OCI-LY1 (cell line): ENCODE results near the gene MAGI1.

Experiments used
- H2AFZ ChIP-seq: fragments of 200-600 bp; sonication (generic), shearing (Covaris generic); 2 replicates; pipeline ENCODE4 v1.6.0; 2014; ENCODE audit warnings: antibody characterized with exemption, mild to moderate bottlenecking, low read length
- H3F3A ChIP-seq: fragments of 200-600 bp; sonication (generic), shearing (Covaris generic); 2 replicates; pipeline ENCODE4 v1.6.0; 2014; ENCODE audit warnings: mild to moderate bottlenecking, antibody characterized with exemption, low read length, moderate library complexity; ENCODE audit not compliant: insufficient read depth
- H3K27ac ChIP-seq: fragments of 200-600 bp; sonication (generic); 2 replicates; pipeline ENCODE4 v1.5.1; 2014; ENCODE audit warnings: low read length, mixed run types, mild to moderate bottlenecking, low read depth; ENCODE audit not compliant: poor library complexity, severe bottlenecking
- H3K27me3 ChIP-seq: fragments of 200-600 bp; sonication (generic); 2 replicates; pipeline ENCODE4 v1.6.0; 2014; ENCODE audit warnings: antibody characterized with exemption, mild to moderate bottlenecking, low read length, moderate library complexity; ENCODE audit not compliant: insufficient read depth
- H3K36me3 ChIP-seq: fragments of 200-600 bp; sonication (generic); 2 replicates; pipeline ENCODE4 v1.6.1; 2014; ENCODE audit warnings: mild to moderate bottlenecking, antibody characterized with exemption, low read length, moderate library complexity, mixed read lengths; ENCODE audit not compliant: insufficient read depth
- H3K4me1 ChIP-seq: fragments of 200-600 bp; sonication (generic); 2 replicates; pipeline ENCODE4 v1.5.1; 2014; ENCODE audit warnings: mild to moderate bottlenecking, low read length, moderate library complexity; ENCODE audit not compliant: insufficient read depth, severe bottlenecking
- H3K4me2 ChIP-seq: fragments of 200-600 bp; sonication (generic), shearing (Covaris generic); 2 replicates; pipeline ENCODE4 v1.6.1; 2014; ENCODE audit warnings: low read length
- H3K4me3 ChIP-seq: fragments of 200-600 bp; sonication (generic); 2 replicates; pipeline ENCODE4 v1.5.1; 2014; ENCODE audit warnings: low read length, low read depth, mild to moderate bottlenecking, mixed read lengths; ENCODE audit not compliant: poor library complexity, severe bottlenecking
- H3K79me2 ChIP-seq: fragments of 200-600 bp; shearing (Covaris generic); 2 replicates; pipeline ENCODE4 v1.6.1; 2016; ENCODE audit warnings: mixed run types, low read length, mixed read lengths; ENCODE audit not compliant: insufficient read depth
- H3K9ac ChIP-seq: fragments of 200-600 bp; sonication (generic), shearing (Covaris generic); 2 replicates; pipeline ENCODE4 v1.6.1; 2014; ENCODE audit warnings: mild to moderate bottlenecking, low read length, mixed read lengths
- H3K9me2 ChIP-seq: fragments of 200-600 bp; sonication (generic), shearing (Covaris generic); 2 replicates; pipeline ENCODE4 v1.6.1; 2014; ENCODE audit warnings: low read depth, mild to moderate bottlenecking, low read length, mixed read lengths
- H3K9me3 ChIP-seq: fragments of 200-600 bp; shearing (Covaris generic); 2 replicates; pipeline ENCODE4 v1.6.1; 2014; ENCODE audit warnings: low read length, mixed read lengths
- H4K20me1 ChIP-seq: fragments of 200-600 bp; sonication (generic), shearing (Covaris generic); 2 replicates; pipeline ENCODE4 v1.6.0; 2016; ENCODE audit warnings: mild to moderate bottlenecking, low read length; ENCODE audit not compliant: insufficient read depth
- EZH2 ChIP-seq: fragments of 200-600 bp; sonication (generic), shearing (Covaris generic); IDR thresholded peaks from 2 replicates; pipeline ENCODE4 v1.8.0; 2017; ENCODE audit warnings: borderline replicate concordance, mixed run types, mild to moderate bottlenecking, antibody characterized with exemption, low read length, moderate library complexity, mixed read lengths
- TF ChIP-seq, protein P1 (sequence below): fragments of 200-600 bp; sonication (generic), shearing (Covaris generic); IDR thresholded peaks from 2 replicates; pipeline ENCODE4 v1.5.1; 2017; ENCODE audit warnings: mild to moderate bottlenecking, antibody characterized with exemption, low read length, moderate library complexity, mixed read lengths

The MAGI1 gene

GRCh38 chr3:65935724-65936123 is 103.0 kb downstream of the MAGI1 start:
- H3K9me3 ChIP-seq: no peaks in the 10 kb centered on the region
- no peaks in the 10 kb centered on the region for H4K20me1 ChIP-seq
- no peaks in the 10 kb centered on the region for H3K4me1 ChIP-seq
- no peaks in the 10 kb centered on the region for H3K36me3 ChIP-seq
- no peaks in the 10 kb centered on the region for H3K9me2 ChIP-seq
- H3K4me3 ChIP-seq: no peak overlapping the region
- H3K79me2 ChIP-seq: no peaks in the 10 kb centered on the region
- no peak overlapping the region for H3K4me2 ChIP-seq
- H3F3A ChIP-seq: no peaks in the 10 kb centered on the region
- no peaks in the 10 kb centered on the region for H3K27me3 ChIP-seq
- no peak overlapping the region for H3K27ac ChIP-seq
- no peak overlapping the region for H3K9ac ChIP-seq
- TF ChIP-seq, protein P1, sequence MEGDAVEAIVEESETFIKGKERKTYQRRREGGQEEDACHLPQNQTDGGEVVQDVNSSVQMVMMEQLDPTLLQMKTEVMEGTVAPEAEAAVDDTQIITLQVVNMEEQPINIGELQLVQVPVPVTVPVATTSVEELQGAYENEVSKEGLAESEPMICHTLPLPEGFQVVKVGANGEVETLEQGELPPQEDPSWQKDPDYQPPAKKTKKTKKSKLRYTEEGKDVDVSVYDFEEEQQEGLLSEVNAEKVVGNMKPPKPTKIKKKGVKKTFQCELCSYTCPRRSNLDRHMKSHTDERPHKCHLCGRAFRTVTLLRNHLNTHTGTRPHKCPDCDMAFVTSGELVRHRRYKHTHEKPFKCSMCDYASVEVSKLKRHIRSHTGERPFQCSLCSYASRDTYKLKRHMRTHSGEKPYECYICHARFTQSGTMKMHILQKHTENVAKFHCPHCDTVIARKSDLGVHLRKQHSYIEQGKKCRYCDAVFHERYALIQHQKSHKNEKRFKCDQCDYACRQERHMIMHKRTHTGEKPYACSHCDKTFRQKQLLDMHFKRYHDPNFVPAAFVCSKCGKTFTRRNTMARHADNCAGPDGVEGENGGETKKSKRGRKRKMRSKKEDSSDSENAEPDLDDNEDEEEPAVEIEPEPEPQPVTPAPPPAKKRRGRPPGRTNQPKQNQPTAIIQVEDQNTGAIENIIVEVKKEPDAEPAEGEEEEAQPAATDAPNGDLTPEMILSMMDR: no peak
- no peak for TF ChIP-seq EZH2
- no peak overlapping the region for H2AFZ ChIP-seq

DNA sequence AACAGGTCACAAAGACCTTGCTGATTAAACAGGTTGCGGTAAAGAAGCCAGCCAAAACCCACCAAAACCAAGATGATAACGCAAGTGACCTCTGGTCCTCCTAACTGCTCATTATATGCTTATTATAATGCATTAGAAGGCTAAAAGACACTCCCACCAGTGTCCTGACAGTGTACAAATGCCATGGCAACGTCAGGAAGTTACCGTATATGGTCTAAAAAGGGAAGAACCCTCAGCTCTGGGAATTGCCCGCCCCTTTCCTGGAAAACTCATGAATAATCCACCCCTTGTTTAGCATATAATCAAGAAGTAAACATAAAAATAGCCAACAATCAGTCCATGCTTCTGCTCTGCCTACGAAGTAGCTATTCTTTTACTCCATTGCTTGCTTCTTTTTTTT is 108.1 kb downstream of the MAGI1 start:
- H3F3A ChIP-seq: no peaks in the 10 kb centered on the region
- H3K79me2 ChIP-seq: no peaks in the 10 kb centered on the region
- no peaks in the 10 kb centered on the region for H3K36me3 ChIP-seq
- no peak overlapping the region for H3K9ac ChIP-seq
- H3K4me2 ChIP-seq: no peak overlapping the region
- H3K27ac ChIP-seq: no peak overlapping the region
- no peaks in the 10 kb centered on the region for H3K27me3 ChIP-seq
- TF ChIP-seq, protein P1: no peak
- no peak for TF ChIP-seq EZH2
- no peak overlapping the region for H2AFZ ChIP-seq
- H3K9me2 ChIP-seq: no peaks in the 10 kb centered on the region
- no peak overlapping the region for H3K4me3 ChIP-seq
- no peaks in the 10 kb centered on the region for H3K4me1 ChIP-seq
- no peaks in the 10 kb centered on the region for H4K20me1 ChIP-seq
- H3K9me3 ChIP-seq: no peaks in the 10 kb centered on the region

GRCh38 chr3:65928110-65928509 is 110.6 kb downstream of the MAGI1 start:
- Histone ChIP-seq H3K36me3 (no peaks in the 10 kb centered on the region), H3K27ac (no peak overlapping the region), H3K27me3 (no peaks in the 10 kb centered on the region), H3K79me2 (no peaks in the 10 kb centered on the region), H3K9me2 (no peaks in the 10 kb centered on the region), H3K4me1 (no peaks in the 10 kb centered on the region), H3K4me2 (no peak overlapping the region), H3K9me3 (no peaks in the 10 kb centered on the region), H3K4me3 (no peak overlapping the region), H4K20me1 (no peaks in the 10 kb centered on the region), H3F3A (no peaks in the 10 kb centered on the region), H2AFZ (no peak overlapping the region), H3K9ac (no peak overlapping the region)
- TF ChIP-seq EZH2: no peak
- TF ChIP-seq, protein P1: no peak
